Measurements from ENCODE around the gene PGAP2.

- no peak for TF ChIP-seq CTCF (IDR thresholded peaks at IDR 0.05)
- no peak for TF ChIP-seq EZH2 (IDR thresholded peaks at IDR 0.05)
- TF ChIP-seq EZH2phosphoT487 (IDR thresholded peaks at IDR 0.05) = no peak
Observed at GRCh38 chr11:3873712-3874349, 65.5 kb downstream of the PGAP2 start.

All from neural progenitor cell (in vitro differentiated cells).